HFFc6 (cell line): ENCODE results near the gene SGIP1. TPM values are rescaled to one million over a fixed set of nuclear protein-coding genes. Genes with fewer than 3 reads are reported as not detected.

Source experiments
- DNase-seq: peaks from one replicate; pipeline ENCODE4 v3.0.0-alpha.2; 2018
- H3K27ac Mint-ChIP-seq: 2 replicates; pipeline ENCODE4 v1.8.0; 2020; ENCODE audit warnings: mild to moderate bottlenecking, mixed read lengths
- H3K27me3 Mint-ChIP-seq: 2 replicates; pipeline ENCODE4 v1.8.0; 2021; ENCODE audit warnings: mild to moderate bottlenecking, moderate library complexity, mixed read lengths; ENCODE audit not compliant: insufficient read depth
- H3K36me3 Mint-ChIP-seq: 2 replicates; pipeline ENCODE4 v1.8.0; 2021; ENCODE audit warnings: low read depth, mixed read lengths
- H3K4me1 Mint-ChIP-seq: 2 replicates; pipeline ENCODE4 v1.8.0; 2020; ENCODE audit warnings: low read depth, mixed read lengths
- H3K4me3 Mint-ChIP-seq: 2 replicates; pipeline ENCODE4 v1.8.0; 2020; ENCODE audit warnings: mild to moderate bottlenecking, moderate library complexity, mixed read lengths
- H3K9me3 Mint-ChIP-seq: 2 replicates; pipeline ENCODE4 v1.8.0; 2020; ENCODE audit warnings: mild to moderate bottlenecking, mixed read lengths
- total RNA-seq, 6 experiments: library from RNA; stranded (reverse); fragmentation: NEBNext Ultra II Directional; extraction: Animal tissue kit (Norgen Biotek cat#: 25700); gene quantifications; 2 replicates in 1 of 6; 3 replicates in 5 of 6; pipeline ENCODE4 v1.2.3, GENCODE V29; 2021
- TF ChIP-seq, protein P1 (sequence below): fragments of 200-600 bp; sonication (generic); IDR thresholded peaks from 2 replicates; pipeline ENCODE4 v1.5.0; 2021; ENCODE audit warnings: antibody characterized with exemption, mild to moderate bottlenecking

Gene SGIP1
- total RNA-seq, 6 experiments from 2014 or later = 53.3 to 72.0 (median 57.9) TPM

- TF ChIP-seq, protein P1, sequence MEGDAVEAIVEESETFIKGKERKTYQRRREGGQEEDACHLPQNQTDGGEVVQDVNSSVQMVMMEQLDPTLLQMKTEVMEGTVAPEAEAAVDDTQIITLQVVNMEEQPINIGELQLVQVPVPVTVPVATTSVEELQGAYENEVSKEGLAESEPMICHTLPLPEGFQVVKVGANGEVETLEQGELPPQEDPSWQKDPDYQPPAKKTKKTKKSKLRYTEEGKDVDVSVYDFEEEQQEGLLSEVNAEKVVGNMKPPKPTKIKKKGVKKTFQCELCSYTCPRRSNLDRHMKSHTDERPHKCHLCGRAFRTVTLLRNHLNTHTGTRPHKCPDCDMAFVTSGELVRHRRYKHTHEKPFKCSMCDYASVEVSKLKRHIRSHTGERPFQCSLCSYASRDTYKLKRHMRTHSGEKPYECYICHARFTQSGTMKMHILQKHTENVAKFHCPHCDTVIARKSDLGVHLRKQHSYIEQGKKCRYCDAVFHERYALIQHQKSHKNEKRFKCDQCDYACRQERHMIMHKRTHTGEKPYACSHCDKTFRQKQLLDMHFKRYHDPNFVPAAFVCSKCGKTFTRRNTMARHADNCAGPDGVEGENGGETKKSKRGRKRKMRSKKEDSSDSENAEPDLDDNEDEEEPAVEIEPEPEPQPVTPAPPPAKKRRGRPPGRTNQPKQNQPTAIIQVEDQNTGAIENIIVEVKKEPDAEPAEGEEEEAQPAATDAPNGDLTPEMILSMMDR = no peak
- peaks cover 53% of the 10 kb centered on the region for H3K4me1 Mint-ChIP-seq
- H3K9me3 Mint-ChIP-seq = no peaks in the 10 kb centered on the region
- H3K36me3 Mint-ChIP-seq = peaks cover 55% of the 10 kb centered on the region
- no peak overlapping the region for H3K4me3 Mint-ChIP-seq
- H3K27me3 Mint-ChIP-seq = peaks cover 3% of the 10 kb centered on the region; the same call in 1 of the 2 replicates
- peak; percentile 25 for DNase-seq
- peak overlapping the region; percentile 51 for H3K27ac Mint-ChIP-seq
Measured at GRCh38 chr1:66618390-66618789, 84.4 kb downstream of the SGIP1 start.

DNA sequence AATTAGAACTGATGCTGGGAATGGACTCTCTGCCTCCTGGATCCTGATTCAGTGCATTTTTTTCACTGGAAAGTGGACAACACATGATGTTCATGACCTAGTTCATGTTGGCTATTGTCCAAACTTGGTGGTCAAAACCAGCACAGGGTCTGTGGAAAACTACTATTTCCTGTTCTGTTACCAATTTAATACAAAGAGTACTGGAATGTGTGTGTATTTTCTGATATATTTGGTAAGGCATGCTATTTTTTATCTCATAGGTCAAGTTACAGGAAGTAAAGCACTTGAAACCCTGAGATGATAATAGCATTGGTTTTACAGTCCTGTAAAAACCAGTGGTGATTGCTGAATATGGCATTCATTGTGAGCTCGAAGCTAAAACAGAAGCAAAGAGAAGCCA lies 89.9 kb downstream of the SGIP1 start:
- TF ChIP-seq, protein P1 = no peak
- H3K9me3 Mint-ChIP-seq = no peaks in the 10 kb centered on the region
- H3K27ac Mint-ChIP-seq = peak overlapping the region; percentile 86
- peaks cover 57% of the 10 kb centered on the region for H3K4me1 Mint-ChIP-seq
- peak; percentile 73 for DNase-seq
- peaks cover 3% of the 10 kb centered on the region; the same call in 1 of the 2 replicates for H3K27me3 Mint-ChIP-seq
- H3K36me3 Mint-ChIP-seq = peaks cover 67% of the 10 kb centered on the region
- H3K4me3 Mint-ChIP-seq = peak overlapping the region; percentile 70

DNA sequence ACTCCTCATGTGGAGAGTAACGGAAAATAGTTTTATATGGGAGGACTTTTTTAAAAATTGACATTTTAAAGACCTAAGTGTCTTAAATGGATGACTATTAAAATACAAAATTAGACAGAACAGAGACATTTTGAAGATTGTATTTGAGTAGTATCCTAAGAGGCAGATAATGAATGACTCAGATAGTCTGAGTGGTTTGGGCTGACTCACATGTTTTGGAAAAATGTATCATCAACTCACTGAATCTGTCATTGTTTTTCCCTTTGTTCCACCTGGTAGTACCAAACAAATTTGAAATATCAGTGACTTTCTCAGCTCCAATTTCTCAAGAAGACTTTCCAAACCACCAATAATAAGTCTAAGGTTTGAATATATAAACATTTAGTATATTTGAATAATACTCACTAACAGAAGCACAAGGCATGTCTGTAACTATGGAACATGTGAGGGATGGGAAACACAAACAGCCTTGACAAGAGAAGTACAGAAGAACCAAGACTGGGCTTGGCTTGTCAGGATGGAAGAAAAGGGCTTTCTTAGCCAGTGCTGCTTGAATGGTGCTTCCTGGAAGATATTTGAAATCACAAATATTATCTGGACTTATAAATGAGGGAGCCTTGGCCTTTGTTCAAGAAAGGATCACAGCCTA lies 90.6 kb downstream of the SGIP1 start:
- peak; percentile 64 for DNase-seq
- Mint-ChIP-seq H3K9me3 (no peaks in the 10 kb centered on the region), H3K4me1 (peaks cover 52% of the 10 kb centered on the region), H3K27me3 (peaks cover 3% of the 10 kb centered on the region; the same call in 1 of the 2 replicates), H3K27ac (peak overlapping the region; percentile 86), H3K36me3 (peaks cover 66% of the 10 kb centered on the region), H3K4me3 (peak overlapping the region; percentile 70)
- TF ChIP-seq, protein P1 = no peak

- H3K4me1 Mint-ChIP-seq = peaks cover 52% of the 10 kb centered on the region
- no peak for DNase-seq
- no peak overlapping the region for H3K4me3 Mint-ChIP-seq
- TF ChIP-seq, protein P1 = no peak
- H3K27me3 Mint-ChIP-seq = peaks cover 3% of the 10 kb centered on the region
- peak overlapping the region; percentile 33; the same call in 1 of the 2 replicates for H3K27ac Mint-ChIP-seq
- no peaks in the 10 kb centered on the region for H3K9me3 Mint-ChIP-seq
- H3K36me3 Mint-ChIP-seq = peaks cover 58% of the 10 kb centered on the region
Measured at GRCh38 chr1:66626261-66626660, 92.3 kb downstream of the SGIP1 start.

- Mint-ChIP-seq H3K27ac (no peak overlapping the region; the same call in 1 of the 2 replicates), H3K27me3 (peaks cover 4% of the 10 kb centered on the region), H3K4me3 (no peak overlapping the region), H3K4me1 (peaks cover 46% of the 10 kb centered on the region), H3K9me3 (no peaks in the 10 kb centered on the region), H3K36me3 (peaks cover 38% of the 10 kb centered on the region)
- TF ChIP-seq, protein P1 = no peak
- DNase-seq = no peak
Measured at GRCh38 chr1:66628926-66629325, 95.0 kb downstream of the SGIP1 start.
